ENCODE measurements around the gene PTPRG. TPM values are rescaled to one million over a fixed set of nuclear protein-coding genes. Genes with fewer than 3 reads are reported as not detected.

PTPRG gene
- total and polyA plus RNA-seq, 2 experiments from 2014 or later: 24.4 to 131 TPM

DNA sequence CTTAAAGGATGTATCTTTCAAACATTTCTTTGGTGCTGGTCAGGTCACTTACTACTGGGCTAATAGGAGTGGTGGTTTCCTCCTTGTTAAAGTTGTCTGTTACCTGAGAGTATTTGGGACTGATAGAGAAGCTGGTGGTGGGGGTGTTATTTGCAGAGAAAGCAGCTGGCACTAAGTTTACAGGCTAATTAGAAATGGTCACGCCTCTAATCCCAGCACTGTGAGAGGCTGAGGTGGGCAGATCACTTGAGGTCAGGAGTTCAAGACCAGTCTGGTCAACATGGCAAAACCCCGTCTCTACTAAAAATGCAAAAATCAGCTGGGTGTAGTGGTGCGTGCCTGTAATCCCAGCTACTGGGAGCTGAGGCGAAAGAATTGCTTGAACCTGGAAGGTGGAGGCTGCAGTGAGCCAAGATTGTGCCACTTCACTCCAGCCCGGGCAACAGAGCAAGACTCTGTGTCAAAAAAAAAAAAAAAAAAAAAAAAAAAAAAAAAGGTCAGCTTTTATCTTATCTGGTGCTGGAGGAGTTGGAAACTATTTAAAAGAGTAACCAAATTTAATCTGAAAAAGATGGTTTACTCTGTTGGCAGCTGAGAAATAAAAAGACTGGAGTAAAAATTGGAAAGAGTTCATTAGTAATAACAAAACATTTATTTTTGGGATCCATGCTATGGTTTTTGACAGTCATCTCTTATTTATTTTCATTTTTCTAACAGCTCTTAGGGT, 332.6 kb downstream of the PTPRG start (continued):
- TF ChIP-seq, protein P1, sequence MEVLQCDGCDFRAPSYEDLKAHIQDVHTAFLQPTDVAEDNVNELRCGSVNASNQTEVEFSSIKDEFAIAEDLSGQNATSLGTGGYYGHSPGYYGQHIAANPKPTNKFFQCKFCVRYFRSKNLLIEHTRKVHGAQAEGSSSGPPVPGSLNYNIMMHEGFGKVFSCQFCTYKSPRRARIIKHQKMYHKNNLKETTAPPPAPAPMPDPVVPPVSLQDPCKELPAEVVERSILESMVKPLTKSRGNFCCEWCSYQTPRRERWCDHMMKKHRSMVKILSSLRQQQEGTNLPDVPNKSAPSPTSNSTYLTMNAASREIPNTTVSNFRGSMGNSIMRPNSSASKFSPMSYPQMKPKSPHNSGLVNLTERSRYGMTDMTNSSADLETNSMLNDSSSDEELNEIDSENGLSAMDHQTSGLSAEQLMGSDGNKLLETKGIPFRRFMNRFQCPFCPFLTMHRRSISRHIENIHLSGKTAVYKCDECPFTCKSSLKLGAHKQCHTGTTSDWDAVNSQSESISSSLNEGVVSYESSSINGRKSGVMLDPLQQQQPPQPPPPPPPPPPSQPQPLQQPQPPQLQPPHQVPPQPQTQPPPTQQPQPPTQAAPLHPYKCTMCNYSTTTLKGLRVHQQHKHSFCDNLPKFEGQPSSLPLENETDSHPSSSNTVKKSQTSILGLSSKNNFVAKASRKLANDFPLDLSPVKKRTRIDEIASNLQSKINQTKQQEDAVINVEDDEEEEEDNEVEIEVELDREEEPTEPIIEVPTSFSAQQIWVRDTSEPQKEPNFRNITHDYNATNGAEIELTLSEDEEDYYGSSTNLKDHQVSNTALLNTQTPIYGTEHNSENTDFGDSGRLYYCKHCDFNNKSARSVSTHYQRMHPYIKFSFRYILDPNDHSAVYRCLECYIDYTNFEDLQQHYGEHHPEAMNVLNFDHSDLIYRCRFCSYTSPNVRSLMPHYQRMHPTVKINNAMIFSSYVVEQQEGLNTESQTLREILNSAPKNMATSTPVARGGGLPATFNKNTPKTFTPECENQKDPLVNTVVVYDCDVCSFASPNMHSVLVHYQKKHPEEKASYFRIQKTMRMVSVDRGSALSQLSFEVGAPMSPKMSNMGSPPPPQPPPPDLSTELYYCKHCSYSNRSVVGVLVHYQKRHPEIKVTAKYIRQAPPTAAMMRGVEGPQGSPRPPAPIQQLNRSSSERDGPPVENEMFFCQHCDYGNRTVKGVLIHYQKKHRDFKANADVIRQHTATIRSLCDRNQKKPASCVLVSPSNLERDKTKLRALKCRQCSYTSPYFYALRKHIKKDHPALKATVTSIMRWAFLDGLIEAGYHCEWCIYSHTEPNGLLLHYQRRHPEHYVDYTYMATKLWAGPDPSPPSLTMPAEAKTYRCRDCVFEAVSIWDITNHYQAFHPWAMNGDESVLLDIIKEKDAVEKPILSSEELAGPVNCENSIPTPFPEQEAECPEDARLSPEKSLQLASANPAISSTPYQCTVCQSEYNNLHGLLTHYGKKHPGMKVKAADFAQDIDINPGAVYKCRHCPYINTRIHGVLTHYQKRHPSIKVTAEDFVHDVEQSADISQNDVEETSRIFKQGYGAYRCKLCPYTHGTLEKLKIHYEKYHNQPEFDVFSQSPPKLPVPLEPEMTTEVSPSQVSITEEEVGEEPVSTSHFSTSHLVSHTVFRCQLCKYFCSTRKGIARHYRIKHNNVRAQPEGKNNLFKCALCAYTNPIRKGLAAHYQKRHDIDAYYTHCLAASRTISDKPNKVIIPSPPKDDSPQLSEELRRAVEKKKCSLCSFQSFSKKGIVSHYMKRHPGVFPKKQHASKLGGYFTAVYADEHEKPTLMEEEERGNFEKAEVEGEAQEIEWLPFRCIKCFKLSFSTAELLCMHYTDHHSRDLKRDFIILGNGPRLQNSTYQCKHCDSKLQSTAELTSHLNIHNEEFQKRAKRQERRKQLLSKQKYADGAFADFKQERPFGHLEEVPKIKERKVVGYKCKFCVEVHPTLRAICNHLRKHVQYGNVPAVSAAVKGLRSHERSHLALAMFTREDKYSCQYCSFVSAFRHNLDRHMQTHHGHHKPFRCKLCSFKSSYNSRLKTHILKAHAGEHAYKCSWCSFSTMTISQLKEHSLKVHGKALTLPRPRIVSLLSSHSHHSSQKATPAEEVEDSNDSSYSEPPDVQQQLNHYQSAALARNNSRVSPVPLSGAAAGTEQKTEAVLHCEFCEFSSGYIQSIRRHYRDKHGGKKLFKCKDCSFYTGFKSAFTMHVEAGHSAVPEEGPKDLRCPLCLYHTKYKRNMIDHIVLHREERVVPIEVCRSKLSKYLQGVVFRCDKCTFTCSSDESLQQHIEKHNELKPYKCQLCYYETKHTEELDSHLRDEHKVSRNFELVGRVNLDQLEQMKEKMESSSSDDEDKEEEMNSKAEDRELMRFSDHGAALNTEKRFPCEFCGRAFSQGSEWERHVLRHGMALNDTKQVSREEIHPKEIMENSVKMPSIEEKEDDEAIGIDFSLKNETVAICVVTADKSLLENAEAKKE (CRISPR knock-in tag; IDR thresholded peaks at IDR 0.05): no peak
- TF ChIP-seq POLR2AphosphoS5 (IDR thresholded peaks at IDR 0.05; ENCODE audit: low read depth): no peak
- TF ChIP-seq STAT1 (IDR thresholded peaks at IDR 0.05; ENCODE audit: unreplicated experiment): no peak

DNA sequence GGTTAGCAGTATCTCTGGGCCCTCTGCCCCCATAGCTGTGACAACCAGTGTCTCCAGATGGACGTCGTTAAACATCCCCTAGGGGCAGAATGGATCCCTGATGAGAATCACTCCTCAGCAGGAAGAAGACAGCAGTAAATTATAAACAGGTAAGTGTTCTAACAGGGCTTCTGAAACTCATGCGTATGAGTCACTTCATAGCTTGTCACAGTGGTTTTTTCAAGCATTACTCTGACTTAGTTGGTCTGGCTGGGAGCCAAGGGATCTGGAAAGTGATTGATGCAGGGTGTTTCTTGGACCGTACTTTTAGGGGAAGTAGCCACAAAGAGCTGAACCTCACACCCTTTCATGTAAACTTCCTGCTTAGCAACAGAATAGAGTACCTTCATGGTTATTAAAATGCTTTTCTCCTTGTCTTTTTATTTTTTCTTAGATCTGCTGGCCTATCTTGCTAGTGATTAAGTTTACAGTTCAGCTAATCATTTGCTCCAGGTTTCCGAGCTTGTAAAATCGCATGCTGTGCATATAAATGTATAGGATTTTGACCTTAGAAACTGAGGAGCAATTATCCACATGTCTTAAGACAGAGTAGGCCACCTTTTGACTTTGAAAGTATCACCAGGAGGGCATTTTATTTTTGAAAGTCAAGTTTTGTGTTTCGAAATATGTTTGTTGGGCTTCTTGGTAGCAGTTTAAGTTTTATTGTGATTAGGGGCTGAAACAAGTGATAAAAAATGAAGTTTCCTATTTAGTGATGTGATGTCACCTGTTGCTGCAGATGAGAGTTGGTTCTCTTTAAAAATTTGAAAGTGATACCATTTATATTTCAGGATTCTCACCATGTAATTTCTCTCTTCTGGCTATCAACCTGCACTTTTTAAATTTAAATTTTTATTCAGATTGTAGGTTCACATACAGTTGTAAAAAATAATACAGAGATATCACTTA, 333.9 kb downstream of the PTPRG start:
- Histone ChIP-seq H3K79me2 (replicated peaks; ENCODE audit: insufficient read depth) (peaks cover 85% of the 10 kb centered on the region), H3K4me2 (peak overlapping the region; percentile 23), H3K36me3 (ENCODE audit: insufficient read depth) (no peaks in the 10 kb centered on the region), H3F3A (replicated peaks; ENCODE audit: low read depth) (no peaks in the 10 kb centered on the region), H3K27ac (ENCODE audit: low read depth) (peak overlapping the region; percentile 70), H3K9me2 (ENCODE audit: insufficient read depth) (no peaks in the 10 kb centered on the region), H4K20me1 (replicated peaks; ENCODE audit: insufficient read depth) (0 out of 2 replicates have a peak, but pooled peaks cover under 1% of the 10 kb centered on the region), H3K27me3 (ENCODE audit: insufficient read depth) (no peaks in the 10 kb centered on the region), H3K4me3 (no peak overlapping the region), H3K4me1 (ENCODE audit: insufficient read depth) (peaks cover 59% of the 10 kb centered on the region), H2AFZ (no peak overlapping the region)
- peaks cover 12% of the 10 kb centered on the region for H3K27me3 Mint-ChIP-seq (ENCODE audit: insufficient read depth, low read depth, poor library complexity)
- H3K27ac Mint-ChIP-seq: peak overlapping the region; percentile 36; the same call in 1 of the 2 replicates
- H3K9me3 Mint-ChIP-seq: no peaks in the 10 kb centered on the region
- ATAC-seq (peak; percentile 72), DNase-seq (ENCODE audit: low spot score) (peak; percentile 66)
- no peak overlapping the region for H3K4me3 Mint-ChIP-seq
- TF ChIP-seq, protein P2, sequence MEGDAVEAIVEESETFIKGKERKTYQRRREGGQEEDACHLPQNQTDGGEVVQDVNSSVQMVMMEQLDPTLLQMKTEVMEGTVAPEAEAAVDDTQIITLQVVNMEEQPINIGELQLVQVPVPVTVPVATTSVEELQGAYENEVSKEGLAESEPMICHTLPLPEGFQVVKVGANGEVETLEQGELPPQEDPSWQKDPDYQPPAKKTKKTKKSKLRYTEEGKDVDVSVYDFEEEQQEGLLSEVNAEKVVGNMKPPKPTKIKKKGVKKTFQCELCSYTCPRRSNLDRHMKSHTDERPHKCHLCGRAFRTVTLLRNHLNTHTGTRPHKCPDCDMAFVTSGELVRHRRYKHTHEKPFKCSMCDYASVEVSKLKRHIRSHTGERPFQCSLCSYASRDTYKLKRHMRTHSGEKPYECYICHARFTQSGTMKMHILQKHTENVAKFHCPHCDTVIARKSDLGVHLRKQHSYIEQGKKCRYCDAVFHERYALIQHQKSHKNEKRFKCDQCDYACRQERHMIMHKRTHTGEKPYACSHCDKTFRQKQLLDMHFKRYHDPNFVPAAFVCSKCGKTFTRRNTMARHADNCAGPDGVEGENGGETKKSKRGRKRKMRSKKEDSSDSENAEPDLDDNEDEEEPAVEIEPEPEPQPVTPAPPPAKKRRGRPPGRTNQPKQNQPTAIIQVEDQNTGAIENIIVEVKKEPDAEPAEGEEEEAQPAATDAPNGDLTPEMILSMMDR (conservative IDR thresholded peaks at IDR 0.05; ENCODE audit: low read depth in 2 of 2): peak; percentile 5 to 33; a peak in 2 of 4 replicates
- TF ChIP-seq, protein P1 (CRISPR knock-in tag; IDR thresholded peaks at IDR 0.05): no peak
- H3K36me3 Mint-ChIP-seq (ENCODE audit: low read depth): no peaks in the 10 kb centered on the region
- peaks cover 64% of the 10 kb centered on the region for H3K4me1 Mint-ChIP-seq

All from GM23338 (cell line).